NCI-H1048 (cell line): ENCODE results near the gene SURF1.
A peak's percentile ranks its signal among the peaks of the same experiment; 100 is the strongest.

ENCODE experiments used
- DNase-seq: peaks from one replicate; lab custom pipeline; 2025; lab: John Stamatoyannopoulos, UW

The SURF1 gene

GRCh38 chr9:133361507-133362092, 5.3 kb upstream of the SURF1 start:
- no peak for DNase-seq

DNA sequence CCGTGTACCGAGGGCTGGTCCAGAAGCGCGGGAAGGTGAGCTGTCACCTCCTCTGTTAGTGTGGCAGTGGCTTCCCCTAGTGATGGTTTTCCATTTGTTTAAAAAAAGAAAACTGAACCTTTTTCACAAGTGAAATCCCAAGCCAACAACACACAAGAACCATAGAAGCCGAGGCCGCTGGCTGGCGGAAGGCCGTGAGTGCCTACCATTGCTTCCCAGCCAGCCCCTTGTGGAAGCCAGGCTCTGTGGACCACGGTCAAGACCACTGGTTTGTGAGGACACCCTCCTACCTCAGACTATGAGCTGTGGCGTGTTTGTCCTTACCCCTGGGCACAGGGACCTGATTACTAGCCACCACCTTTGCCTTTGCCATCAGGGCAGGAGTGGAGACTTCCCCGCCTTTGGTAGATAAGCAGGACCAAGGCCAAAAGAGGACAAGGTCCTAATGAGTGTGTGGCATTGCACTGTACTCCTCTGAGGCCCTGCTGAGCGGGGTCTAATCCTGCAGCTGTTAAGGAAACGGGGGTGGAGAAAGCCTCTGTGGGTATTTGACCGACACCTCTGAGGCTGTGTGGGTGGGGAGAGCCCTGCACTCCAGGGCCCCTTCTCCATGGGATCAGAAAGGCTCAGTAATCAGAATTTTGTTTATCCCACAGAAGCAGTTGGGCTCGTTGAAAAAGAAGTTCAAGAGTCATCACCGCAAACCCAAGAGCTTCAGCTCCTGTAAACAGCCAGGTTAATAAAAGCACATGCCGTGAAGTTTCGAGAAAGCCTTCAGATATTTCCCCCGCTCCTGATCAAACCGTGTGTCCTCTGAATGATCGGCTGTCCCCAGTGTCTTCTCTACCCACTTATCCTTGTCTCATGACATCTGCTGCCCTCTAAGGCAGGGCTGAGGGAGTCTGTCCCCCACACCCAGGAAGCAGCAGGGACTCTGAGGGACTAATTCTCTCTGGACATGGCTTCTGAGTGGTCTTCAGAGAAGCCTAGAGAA, 4.4 kb upstream of the SURF1 start:
- DNase-seq = no peak

GRCh38 chr9:133359399-133360175, 3.3 kb upstream of the SURF1 start:
- DNase-seq = no peak

- DNase-seq = no peak
Observed at GRCh38 chr9:133357656-133358055, 1.4 kb upstream of the SURF1 start.

DNA sequence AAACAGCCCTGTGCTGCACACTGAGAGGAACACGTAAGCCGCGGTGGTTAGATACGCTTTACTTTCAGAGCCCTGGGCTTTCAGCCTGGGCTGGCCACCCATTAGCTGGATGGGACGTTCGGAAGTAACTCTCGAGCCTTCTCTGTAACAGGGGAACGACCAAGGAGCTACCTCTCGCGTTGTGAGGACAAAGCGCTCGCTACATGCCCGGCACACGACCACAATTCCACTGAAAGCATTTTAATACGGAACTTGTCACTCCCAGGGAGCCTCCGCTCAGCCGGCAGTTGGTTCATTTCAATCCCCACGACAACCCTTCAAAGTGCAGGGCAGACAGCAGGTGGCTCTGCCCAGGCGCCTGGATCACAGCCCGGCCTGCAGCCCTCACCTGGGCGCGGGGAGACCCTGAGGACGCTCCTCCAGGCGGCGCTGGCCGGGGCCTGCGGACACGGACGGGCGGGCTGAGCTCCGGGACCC, 368 bp downstream of the SURF1 start:
- no peak for DNase-seq

GRCh38 chr9:133354766-133355165, 1.5 kb downstream of the SURF1 start:
- DNase-seq = no peak

GRCh38 chr9:133353548-133353947, 2.7 kb downstream of the SURF1 start:
- DNase-seq = no peak

DNA sequence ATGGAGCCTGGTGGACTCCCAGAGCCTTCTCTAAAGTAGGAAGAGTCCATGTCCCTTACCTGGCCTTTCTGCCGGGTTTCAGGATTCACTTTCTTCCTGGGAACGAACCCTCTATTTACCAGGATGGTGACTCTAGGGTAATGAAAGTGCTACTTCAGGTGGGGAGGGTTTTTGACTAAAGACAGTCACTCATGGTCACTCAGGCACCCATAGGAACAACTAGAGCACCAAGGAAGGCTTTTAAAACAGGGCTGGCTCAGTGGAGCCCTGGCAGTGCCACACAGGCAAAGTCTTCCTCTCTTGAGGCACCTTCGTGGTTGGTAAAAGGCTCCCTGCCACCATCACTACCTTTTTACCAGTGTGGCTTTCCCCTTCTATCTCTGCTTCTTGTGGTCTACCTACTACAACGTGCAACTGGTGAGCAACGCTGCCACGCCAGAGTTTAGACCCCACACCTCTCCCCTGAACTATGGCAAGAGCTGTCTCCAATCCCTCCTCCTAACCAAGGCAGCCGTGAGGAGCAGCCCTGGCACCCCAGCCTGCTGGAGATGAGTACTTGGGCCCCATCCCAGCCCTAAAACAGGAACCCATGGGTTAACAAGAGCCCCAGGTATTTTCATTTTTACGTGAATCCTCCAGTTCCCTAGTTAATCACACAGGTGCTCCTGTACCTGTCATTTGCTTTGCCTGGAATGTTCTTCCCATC, 3.5 kb downstream of the SURF1 start:
- DNase-seq = no peak

DNA sequence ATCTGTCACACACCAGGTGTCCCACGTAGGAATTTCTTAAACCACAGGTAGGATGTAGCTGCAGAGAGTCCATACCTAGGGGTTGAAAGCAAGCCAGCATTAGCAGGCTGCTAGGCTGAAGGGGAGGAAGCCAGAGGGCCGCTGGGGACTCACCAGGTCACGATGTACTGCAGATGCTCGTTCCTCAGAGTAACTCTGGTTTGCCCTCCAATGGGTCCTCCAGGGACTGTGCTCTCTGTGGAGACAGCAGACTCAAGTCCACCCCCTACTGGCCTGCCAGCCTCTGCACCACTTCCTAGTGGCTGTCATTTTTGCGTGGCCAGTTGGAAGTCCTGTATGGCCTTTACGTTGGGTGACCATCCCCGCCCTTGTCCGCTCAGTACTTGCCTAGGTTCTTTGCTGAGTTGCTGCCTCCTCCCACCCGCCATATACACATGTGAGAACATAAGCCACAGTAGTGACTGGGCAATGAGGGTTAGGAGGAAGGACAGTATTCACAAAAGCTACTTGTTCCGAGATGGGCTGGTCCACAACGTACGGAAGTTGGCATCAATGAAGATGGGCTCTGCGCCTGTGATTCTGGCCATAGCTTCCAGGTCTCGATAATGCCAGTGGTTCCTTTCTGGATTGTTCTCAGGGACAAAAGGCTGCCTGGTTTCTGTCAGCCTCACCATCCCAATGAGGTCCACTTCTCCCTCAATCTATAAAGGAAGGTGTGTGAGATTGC, 4.2 kb downstream of the SURF1 start:
- no peak for DNase-seq

GRCh38 chr9:133351526-133351907, 4.8 kb downstream of the SURF1 start:
- no peak for DNase-seq

DNA sequence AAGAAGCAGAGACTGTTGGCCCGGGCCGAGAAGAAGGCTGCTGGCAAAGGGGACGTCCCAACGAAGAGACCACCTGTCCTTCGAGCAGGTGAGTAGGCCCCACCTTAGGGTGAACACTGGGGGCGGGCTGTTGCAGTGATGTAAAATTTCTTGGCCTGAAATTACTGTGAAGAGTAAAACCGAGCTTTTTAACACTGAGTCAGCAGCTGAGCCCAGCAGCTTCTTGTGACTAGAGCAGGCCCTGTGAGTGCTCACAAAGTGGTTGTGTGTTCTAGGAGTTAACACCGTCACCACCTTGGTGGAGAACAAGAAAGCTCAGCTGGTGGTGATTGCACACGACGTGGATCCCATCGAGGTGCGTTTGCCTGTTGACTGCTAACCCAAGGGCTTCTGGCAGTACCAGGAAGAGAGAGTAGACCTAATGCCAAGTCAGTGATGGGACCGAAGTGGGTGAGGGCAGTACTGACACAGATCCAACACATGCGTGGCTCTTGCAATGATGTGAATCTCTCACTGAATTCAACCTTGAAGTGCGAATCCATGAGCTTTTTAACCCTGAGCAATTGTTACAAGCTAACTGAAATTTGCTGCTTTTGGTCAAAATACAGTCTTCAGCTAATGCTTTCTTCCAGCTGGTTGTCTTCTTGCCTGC, 6.2 kb downstream of the SURF1 start:
- DNase-seq = no peak

GRCh38 chr9:133348718-133349573, 7.3 kb downstream of the SURF1 start:
- DNase-seq = no peak

DNA sequence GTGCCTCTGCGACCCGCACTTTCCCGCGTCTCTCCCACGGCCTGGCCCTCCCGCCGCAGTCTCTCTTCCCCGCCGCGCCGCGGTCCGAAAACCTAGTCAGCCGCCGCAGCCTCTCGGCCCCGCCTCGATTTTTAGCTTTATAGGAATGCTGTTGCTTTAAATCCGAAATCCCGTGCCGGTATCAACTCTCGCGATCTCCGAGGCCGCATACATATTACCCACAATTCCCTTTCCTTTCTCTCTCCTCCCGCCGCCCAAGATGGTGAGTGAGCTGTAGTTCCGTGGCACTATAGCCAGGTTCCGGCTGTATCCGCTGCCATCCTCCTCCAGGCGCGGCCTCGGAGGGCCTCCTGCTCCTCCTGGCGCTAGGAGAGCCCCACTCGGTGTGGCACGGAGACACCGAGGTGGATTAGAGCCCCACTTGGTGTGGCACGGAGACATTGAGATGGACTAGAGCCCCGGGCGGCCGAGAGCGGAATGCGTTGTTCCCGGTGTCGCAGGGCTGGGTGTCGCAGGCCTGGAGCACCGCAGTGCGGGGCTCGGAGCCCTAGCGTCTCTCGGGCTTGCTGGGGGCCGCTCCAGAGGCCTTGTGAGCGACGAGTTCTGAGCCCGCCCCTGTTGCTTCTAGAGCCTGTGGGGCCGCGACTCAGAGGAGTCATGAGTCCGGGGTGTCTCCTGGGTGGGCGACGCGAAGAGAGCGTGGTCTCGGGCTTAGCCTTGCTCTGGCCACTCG, 8.1 kb downstream of the SURF1 start, which contains the start of the genes MED22 and RPL7A:
TSS of gene MED22 (minus strand) at position 147 of the 733 bp plus-strand sequence. CDS start 1,469 bp downstream, outside the sequence.
TSS of gene RPL7A (plus strand) at position 234 of the 733 bp plus-strand sequence. CDS start at position 260, 26 bp downstream.
- DNase-seq = peak; percentile 88

DNA sequence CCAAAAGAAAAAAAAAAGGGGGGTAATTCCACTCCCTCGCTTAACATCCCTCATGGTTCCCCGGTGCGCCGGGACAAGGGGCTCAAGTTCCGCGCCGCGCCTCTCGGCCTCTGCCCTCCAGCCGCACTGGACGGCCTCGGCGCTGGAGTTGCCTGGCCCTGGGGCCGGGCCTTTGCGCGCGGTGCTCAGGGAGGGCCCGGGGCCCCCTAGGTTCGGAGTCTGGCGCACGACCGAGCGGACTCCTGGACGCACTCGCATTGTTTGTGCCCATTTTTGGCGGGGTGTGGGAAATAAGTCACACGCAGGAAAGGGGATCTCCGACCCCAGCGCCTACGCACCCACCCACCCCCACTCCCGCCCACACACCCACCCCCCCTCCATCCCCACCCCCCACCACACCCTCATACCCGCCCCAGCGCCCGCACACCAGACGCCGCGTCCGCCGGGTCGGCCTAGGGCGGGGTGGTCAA, 8.7 kb downstream of the SURF1 start:
- no peak for DNase-seq

DNA sequence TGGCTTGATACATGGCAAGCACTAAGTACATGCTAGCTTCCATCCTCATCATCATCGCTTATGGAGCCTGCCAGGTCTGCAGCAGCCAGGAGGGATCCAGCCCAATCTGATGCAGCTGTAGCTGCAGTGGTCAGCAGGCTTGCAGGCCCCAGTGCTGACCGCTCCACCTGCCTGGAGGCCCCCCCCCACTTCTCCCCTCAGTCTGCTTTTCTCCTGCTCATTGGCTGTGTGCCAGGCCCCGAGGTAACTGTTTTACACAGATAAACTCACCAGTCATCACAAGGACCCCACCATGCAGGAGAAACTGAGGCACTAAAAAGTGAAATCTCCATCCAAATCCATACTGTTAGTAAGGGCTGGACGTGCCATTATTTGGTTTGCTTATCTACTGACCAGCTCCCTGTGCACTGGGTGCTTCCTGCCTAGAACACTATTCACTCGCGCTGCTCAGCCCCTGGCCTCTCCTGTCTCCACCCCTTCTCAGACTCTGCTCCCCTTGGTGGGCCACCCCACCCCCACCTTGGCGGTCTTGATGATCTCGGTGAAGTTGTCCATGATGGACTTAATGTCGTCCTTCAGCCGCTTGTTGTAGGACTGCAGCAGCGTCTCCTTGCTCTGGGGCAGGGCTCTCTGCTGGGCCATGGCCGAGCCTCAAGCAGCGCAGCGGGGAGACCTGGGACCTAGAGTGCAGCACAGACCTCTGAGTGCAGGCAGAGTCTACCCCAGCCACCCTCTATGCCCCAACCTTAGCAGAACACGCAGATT, 10.1 kb downstream of the SURF1 start:
- no peak for DNase-seq

- DNase-seq = no peak
Observed at GRCh38 chr9:133345596-133345995, 10.7 kb downstream of the SURF1 start.

DNA sequence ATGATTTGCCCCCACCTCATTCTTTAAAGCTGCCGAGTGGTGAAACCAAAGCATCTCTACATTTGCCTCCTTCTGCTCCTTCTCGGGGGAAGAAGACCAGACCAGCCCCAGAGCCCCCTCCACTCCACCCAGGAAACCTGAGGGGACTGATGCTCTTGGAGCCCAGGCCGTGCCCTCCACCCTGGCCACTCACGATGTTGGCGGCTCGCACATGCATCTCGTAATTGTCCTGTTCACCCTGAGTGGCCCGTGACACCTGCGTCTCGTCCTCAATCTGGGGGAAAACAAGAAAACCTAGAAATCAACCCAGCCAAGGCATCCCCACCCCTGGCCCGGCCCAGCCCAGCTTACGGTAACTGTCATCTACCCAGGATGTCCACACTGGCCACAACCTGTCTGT, 11.3 kb downstream of the SURF1 start:
- DNase-seq = no peak

DNA sequence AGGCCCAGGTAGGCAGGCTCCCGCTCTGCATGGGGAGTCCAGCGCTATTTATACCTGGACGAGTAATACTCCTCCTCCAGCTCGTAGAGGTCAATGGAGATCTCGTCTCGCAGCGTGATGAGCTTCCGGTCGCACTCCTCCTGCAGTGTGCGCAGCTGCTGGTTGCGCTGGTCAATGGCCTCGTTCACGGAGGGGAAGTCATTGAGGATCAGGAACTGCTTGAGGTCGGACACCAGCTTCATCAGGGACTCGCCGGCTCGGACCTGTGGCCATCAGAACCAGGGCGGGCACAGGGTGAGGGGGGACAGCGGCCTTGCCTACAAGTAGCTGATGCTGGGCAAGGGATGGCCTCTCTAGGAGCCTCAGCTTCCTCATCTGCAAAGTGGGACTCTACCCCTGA, 12.2 kb downstream of the SURF1 start:
- no peak for DNase-seq
